Adrenal gland (tissue), 12 donors: ENCODE measurements around the gene ZNF681. TPM values are rescaled to one million over a fixed set of nuclear protein-coding genes. Genes with fewer than 3 reads are reported as not detected.
A peak's percentile ranks its signal among the peaks of the same experiment; 100 is the strongest.

ENCODE experiments used
- DNase-seq, 7 donors: peaks; one replicate each; pipeline ENCODE4 v3.0.0-alpha.2; 2019 to 2020
- H3K27ac ChIP-seq, 5 donors: fragments of 200-600 bp; sonication (generic) in 4 of 5; 1 replicate in 3 of 5; 2 replicates in 2 of 5; pipeline versions ENCODE4 v1.5.1 to v1.8.0; 2016 to 2020; ENCODE audit warnings: mild to moderate bottlenecking in 1 of 5
- H3K27me3 ChIP-seq: fragments of 200-600 bp; 2 replicates; pipeline ENCODE4 v1.8.0; 2021
- H3K36me3 ChIP-seq, 2 donors: fragments of 200-600 bp; replicated peaks in 1 of 2; 1 replicate in 1 of 2; 2 replicates in 1 of 2; pipeline versions ENCODE4 v1.5.1 to v1.8.0; 2018 to 2022
- H3K4me1 ChIP-seq, 2 donors: fragments of 200-600 bp; replicated peaks in 1 of 2; 1 replicate in 1 of 2; 2 replicates in 1 of 2; pipeline versions ENCODE4 v1.5.1 to v1.8.0; 2018 to 2021
- H3K4me3 ChIP-seq, 4 donors: fragments of 200-600 bp; sonication (generic) in 3 of 4; one replicate each; pipeline ENCODE4 v1.5.1; 2016 to 2018
- H3K9me3 ChIP-seq, 3 donors: fragments of 200-600 bp; sonication (generic) in 1 of 3; replicated peaks in 1 of 3; 1 replicate in 2 of 3; 2 replicates in 1 of 3; pipeline versions ENCODE4 v1.5.1 to v1.8.0; 2016 to 2021
- POLR2A ChIP-seq, 2 donors: fragments of 450-650 bp; IDR thresholded peaks; one replicate each; pipeline ENCODE4 v1.6.1; 2017; ENCODE audit warnings: antibody characterized with exemption in 2 of 2, mild to moderate bottlenecking in 2 of 2, moderate library complexity in 1 of 2
- WGBS, 4 donors: extraction: QIAGEN DNeasy Blood & Tissue Kit in 2 of 4; methylation state at CpG; one replicate each; pipeline versions ENCODE4 v1.1.5 to v1.1.7; 2013 to 2017; 5-methylcytosine and 5-hydroxymethylcytosine counted together
- intact Hi-C, 2 donors: fragments of 100-400 bp; cut with DNase I; formaldehyde crosslinking; loops; one replicate each; pipeline versions ENCODE4 v1.14.1 to v1.15.0; 2022 to 2023
- polyA plus RNA-seq, 3 donors: library from polyadenylated mRNA; stranded (reverse); fragments of 200-250 nt in 2 of 3; fragments of 350-450 nt in 1 of 3; fragmentation: Illumina TruSeq in 1 of 3; extraction: RNeasy Lipid Tissue Mini Kit (QIAGEN cat#74804) in 1 of 3; gene quantifications; one replicate each; pipeline ENCODE4 v1.2.3, GENCODE V29; 2013 to 2014
- total RNA-seq, 9 donors: library from RNA; depleted of rRNA in 4 of 9; stranded (reverse); fragments of >200 nt in 4 of 9; fragments of 120-200 nt in 1 of 9; fragmentation: NEBNext Ultra II Directional in 1 of 9; extraction: Animal tissue kit (Norgen Biotek cat#: 25700) in 1 of 9; gene quantifications; one replicate each; pipeline versions ENCODE4 v1.1.0 to v1.2.4, GENCODE V29; 2013 to 2023
- TF ChIP-seq, protein P1 (sequence below), 6 experiments: fragments of 450-650 bp in 4 of 6; fragments of 200-600 bp in 2 of 6; sonication (generic) in 1 of 6; IDR thresholded peaks; 1 replicate in 5 of 6; 2 replicates in 1 of 6; pipeline versions ENCODE4 v1.5.1 to v1.8.0; 2016 to 2021; ENCODE audit warnings: antibody characterized with exemption in 6 of 6, mild to moderate bottlenecking in 2 of 6, moderate library complexity in 1 of 6
- donor health status: healthy with polysubstance abuse.
- donor health status: Bipolar disorder and iron deficiency.
- donor health status: DM: yes; HTN: yes; CAD: no.
- donor health status: DM: no; HTN: no; CAD: no.
- donor health status: DM: no; HTN: no; CAD: no.
- donor health status: DM: yes; HTN: yes; CAD: no.

ZNF681 gene
- total and polyA plus RNA-seq, 12 donors, result 0.44 to 5.8 (median 1.7) TPM

DNA sequence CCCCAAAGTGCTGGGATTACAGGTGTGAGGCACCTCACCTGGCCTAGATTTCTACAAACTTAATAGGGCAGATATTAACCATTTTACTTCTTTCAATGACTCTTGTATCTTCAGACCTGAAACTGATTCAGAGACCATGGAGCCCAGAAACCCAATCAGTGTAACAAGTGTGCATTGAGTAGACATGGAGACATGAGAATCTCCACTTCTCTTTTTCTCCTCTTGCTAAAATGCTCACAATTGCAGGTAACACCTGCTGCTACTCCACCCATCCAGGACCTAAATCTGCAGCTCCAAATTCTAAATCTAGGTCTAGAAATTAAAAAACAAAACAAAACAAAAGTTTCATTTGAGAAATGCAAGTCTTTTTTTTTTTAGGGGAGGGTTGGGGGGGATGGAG, 42.2 kb upstream of the ZNF681 start:
- Histone ChIP-seq H3K27ac (no peak overlapping the region), H3K27me3 (no peaks in the 10 kb centered on the region), H3K4me1 (peaks cover 4 to 6% of the 10 kb centered on the region in 2 donors), H3K9me3 (no peaks in the 10 kb centered on the region), H3K36me3 (no peaks in the 10 kb centered on the region), H3K4me3 (no peak overlapping the region)
- no peak for DNase-seq
- intact Hi-C loops, result no loop called here
- TF ChIP-seq, protein P1, sequence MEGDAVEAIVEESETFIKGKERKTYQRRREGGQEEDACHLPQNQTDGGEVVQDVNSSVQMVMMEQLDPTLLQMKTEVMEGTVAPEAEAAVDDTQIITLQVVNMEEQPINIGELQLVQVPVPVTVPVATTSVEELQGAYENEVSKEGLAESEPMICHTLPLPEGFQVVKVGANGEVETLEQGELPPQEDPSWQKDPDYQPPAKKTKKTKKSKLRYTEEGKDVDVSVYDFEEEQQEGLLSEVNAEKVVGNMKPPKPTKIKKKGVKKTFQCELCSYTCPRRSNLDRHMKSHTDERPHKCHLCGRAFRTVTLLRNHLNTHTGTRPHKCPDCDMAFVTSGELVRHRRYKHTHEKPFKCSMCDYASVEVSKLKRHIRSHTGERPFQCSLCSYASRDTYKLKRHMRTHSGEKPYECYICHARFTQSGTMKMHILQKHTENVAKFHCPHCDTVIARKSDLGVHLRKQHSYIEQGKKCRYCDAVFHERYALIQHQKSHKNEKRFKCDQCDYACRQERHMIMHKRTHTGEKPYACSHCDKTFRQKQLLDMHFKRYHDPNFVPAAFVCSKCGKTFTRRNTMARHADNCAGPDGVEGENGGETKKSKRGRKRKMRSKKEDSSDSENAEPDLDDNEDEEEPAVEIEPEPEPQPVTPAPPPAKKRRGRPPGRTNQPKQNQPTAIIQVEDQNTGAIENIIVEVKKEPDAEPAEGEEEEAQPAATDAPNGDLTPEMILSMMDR (IDR thresholded peaks at IDR 0.05), result no peak
- TF ChIP-seq POLR2A (IDR thresholded peaks at IDR 0.05), result no peak

DNA sequence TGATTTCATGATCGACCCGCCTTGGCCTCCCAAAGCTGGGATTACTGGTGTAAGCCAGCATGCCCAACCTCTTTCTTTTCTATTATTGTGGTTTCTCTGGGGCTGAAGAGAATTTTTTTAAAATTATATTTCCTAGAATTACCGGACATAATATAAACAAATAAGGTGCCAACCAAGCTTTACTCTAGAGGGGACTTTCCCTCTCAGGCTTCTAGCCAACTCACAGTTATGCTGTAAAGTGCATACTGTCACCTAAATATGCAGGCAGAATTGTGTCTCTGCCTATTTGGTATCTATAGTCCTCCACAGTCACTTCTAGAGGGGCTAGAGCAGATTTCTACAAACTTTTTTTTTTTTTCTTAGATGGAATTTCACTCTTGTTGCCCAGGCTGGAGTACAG, 41.6 kb upstream of the ZNF681 start:
- Histone ChIP-seq H3K27ac (no peak overlapping the region), H3K4me3 (no peak overlapping the region), H3K27me3 (no peaks in the 10 kb centered on the region), H3K9me3 (no peaks in the 10 kb centered on the region), H3K4me1 (peaks cover 6 to 7% of the 10 kb centered on the region in 2 donors), H3K36me3 (no peaks in the 10 kb centered on the region)
- intact Hi-C loops, result no loop called here
- 87 to 98% (median 92%) methylated on average over 3 of the region's 3 CpGs for WGBS, 4 donors
- TF ChIP-seq, protein P1 (IDR thresholded peaks at IDR 0.05), result no peak
- TF ChIP-seq POLR2A (IDR thresholded peaks at IDR 0.05), result no peak
- DNase-seq, result no peak

DNA sequence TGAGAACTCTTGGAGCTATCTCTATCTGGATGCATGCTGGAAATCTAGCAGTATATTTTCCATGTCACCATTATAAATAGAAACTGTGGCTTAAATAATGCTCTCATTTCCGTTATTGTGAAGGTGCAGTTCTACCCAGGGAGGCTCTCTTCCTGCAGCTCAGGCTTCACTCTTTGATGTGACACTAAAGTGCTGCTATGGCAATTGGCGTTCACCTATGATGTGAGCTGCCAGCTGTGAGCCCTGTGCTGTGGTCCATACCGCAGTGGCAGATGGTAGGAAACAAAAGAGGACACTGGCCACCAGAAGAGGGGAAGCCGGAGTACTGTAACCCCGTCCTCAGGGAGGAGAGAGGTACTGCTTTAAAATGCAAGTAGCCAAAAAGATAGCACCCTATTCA, 40.6 kb upstream of the ZNF681 start:
- WGBS, 4 donors, result 39 to 65% (median 57%) methylated on average over 3 of the region's 5 CpGs
- no peak overlapping the region for H3K4me3 ChIP-seq

DNA sequence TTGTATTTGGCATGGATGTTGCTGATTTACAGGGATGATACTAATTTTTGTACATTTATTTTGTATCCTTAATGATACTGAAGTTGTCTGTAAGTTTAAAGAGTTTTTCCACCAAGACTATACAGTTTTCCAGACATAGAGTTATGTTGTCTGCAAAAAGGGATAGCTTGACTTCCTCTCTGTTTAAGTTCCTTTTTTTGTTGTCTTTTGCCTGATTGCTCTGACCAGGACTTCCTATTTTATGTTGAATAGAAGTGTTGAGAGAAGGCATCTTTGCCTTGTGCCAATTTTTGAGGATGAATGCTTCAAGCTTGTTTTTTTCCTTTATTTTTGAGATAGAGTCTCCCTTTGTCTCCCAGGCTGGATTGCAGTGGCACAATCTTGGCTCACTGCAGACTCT, 36.8 kb upstream of the ZNF681 start:
- Histone ChIP-seq H3K4me3 (no peak overlapping the region), H3K9me3 (no peaks in the 10 kb centered on the region), H3K27me3 (no peaks in the 10 kb centered on the region), H3K36me3 (no peaks in the 10 kb centered on the region), H3K4me1 (peaks cover 4 to 9% of the 10 kb centered on the region in 2 donors), H3K27ac (peak overlapping the region in 2 of 5 donors; percentile 9 to 30)
- DNase-seq, result no peak
- no peak for TF ChIP-seq POLR2A (IDR thresholded peaks at IDR 0.05)
- TF ChIP-seq, protein P1 (IDR thresholded peaks at IDR 0.05), result no peak
- intact Hi-C loops, result no loop called here

More for the DNA sequence above, 40.6 kb upstream of the ZNF681 start:
- Histone ChIP-seq H3K27me3 (no peaks in the 10 kb centered on the region), H3K9me3 (no peaks in the 10 kb centered on the region), H3K27ac (no peak overlapping the region), H3K4me1 (peaks cover 8 to 9% of the 10 kb centered on the region in 2 donors), H3K36me3 (no peaks in the 10 kb centered on the region)
- TF ChIP-seq POLR2A (IDR thresholded peaks at IDR 0.05), result no peak
- TF ChIP-seq, protein P1 (IDR thresholded peaks at IDR 0.05), result no peak
- intact Hi-C loops, result no loop called here
- no peak for DNase-seq
